ENCODE results near the gene EML6. TPM values are rescaled to one million over a fixed set of nuclear protein-coding genes. Genes with fewer than 3 reads are reported as not detected.
A peak's percentile ranks its signal among the peaks of the same experiment; 100 is the strongest.

EML6 gene
- total and polyA plus RNA-seq, 2 of the 13 experiments (the other 11 are each of a cell fraction or from before 2014, with no cell fraction given), result 17.2 to 32.4 TPM

DNA sequence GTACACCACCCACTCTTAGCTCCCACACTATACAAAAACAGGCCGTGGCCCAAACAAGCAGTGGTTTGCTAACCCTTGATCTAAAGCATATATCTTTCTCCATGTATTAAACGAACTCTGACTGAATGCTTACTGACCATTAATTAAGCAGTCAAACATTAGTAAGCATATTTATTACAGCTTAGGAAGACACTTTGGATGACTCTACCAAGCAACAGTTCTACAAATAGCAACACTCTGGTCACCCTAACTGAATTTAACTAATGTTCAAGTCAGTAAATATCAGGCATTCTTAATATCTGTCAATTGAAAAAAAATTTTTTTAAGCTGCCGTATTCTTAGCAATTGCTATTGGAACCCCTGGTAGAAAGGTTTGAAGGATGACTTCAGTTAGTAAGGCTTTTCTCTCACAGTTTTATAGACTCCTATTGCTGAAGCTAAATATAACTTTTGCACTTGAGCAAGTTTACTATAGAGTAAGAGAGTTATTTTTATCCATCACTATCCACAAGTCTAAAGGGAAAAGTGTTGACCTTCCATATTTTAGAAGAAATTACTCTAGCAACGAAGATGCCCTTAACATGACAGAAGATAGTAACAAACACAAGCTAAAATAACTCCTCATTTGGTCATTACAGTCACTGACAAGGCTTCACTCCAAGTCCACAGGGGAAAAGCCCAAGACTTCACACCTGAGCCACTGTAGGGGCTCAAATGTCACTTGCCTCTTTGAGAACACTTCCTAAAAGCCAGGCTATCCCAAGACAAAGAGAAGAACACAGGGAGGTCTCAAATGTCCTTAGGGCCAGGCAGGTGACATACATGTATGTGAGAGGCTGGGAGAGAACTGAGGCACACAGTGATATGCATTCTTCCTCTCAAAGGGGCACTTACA lies 252.4 kb downstream of the EML6 start:
- no peak for DNase-seq (ENCODE audit: low spot score)
- Histone ChIP-seq H3K9me3 (ENCODE audit: low read length) (no peaks in the 10 kb centered on the region), H3K4me1 (ENCODE audit: insufficient read depth, low read length) (no peaks in the 10 kb centered on the region), H3K27ac (ENCODE audit: extremely low read length, insufficient read depth, low read length) (no peak overlapping the region), H2AFZ (ENCODE audit: low read length) (no peak overlapping the region), H3K27me3 (ENCODE audit: control insufficient read depth in 1 of 2, insufficient read depth in 2 of 2, low read length in 2 of 2) (no peaks in the 10 kb centered on the region), H4K20me1 (ENCODE audit: insufficient read depth, low read length) (no peaks in the 10 kb centered on the region), H3K9ac (ENCODE audit: insufficient read depth, low read depth, low read length) (no peak overlapping the region), H3K36me3 (replicated peaks in 1 of 2; ENCODE audit: control insufficient read depth in 1 of 2, insufficient read depth in 2 of 2, low read length in 2 of 2) (peaks cover 2 to 62% of the 10 kb centered on the region in 2 experiments; a peak in 3 of 5 replicates), H3K4me2 (ENCODE audit: low read depth, low read length) (no peak overlapping the region), H3K4me3 (replicated peaks in 1 of 3; ENCODE audit: insufficient read depth in 1 of 3, low read depth in 2 of 3, low read length in 3 of 3) (no peak overlapping the region), H3K79me2 (ENCODE audit: insufficient read depth, low read length) (peaks cover 10% of the 10 kb centered on the region)
- no peak for ATAC-seq
- ChIA-PET CTCF (ENCODE audit: low intra/inter-chr PET ratio, low total read pairs) (no interaction called here), POLR2A (no interaction called here)
- no peak for FAIRE-seq
- BruUV-seq (replicated peaks), result no TSS peak
- 93% methylated on average over 4 of the region's 4 CpGs for WGBS (ENCODE audit: low lambda C conversion rate)
- intact Hi-C loops (cut with micrococcal nuclease; ENCODE audit: unreplicated experiment) (no loop called here), in situ Hi-C loops (cut with HindIII; ENCODE audit: extremely low pct_ligation_motif_present, low pct_unique_long_range_greater_than_20kb) (no loop called here)
- TF ChIP-seq RORA (CRISPR knock-in tag; IDR thresholded peaks at IDR 0.05), result 0 out of 2 replicates have a peak, but pooled peaks have one; percentile 47
- TF ChIP-seq TSC22D2 (CRISPR knock-in tag; IDR thresholded peaks at IDR 0.05; ENCODE audit: borderline replicate concordance), result no peak
- peak; percentile 20 for TF ChIP-seq RBM22 (optimal IDR thresholded peaks at IDR 0.05; ENCODE audit: low read length)

DNA sequence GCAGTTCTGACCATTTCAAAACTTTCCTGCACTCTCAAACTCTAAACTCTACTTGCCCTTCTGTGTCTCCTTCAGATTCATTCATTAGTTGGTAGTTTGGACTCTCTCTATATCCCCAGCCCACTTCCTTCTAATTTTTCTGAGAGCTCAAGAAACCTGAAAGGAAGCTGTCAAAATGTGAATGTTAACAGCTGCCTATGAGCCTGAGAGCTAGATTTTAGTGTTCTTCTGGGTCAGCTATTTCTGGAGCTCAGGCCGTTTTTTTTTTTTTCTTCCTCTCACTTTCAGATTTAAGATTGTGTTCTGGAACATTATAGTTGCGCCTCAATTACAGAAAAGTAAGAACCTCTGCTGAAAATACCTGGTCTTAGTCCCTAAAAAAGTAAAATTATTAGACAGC lies 253.7 kb downstream of the EML6 start:
- Histone ChIP-seq H3K79me2 (ENCODE audit: insufficient read depth, low read length) (peaks cover 10% of the 10 kb centered on the region), H3K4me3 (replicated peaks in 1 of 3; ENCODE audit: insufficient read depth in 1 of 3, low read depth in 2 of 3, low read length in 3 of 3) (no peak overlapping the region), H3K9me3 (ENCODE audit: low read length) (no peaks in the 10 kb centered on the region), H3K27me3 (ENCODE audit: control insufficient read depth in 1 of 2, insufficient read depth in 2 of 2, low read length in 2 of 2) (no peaks in the 10 kb centered on the region), H3K9ac (ENCODE audit: insufficient read depth, low read depth, low read length) (no peak overlapping the region), H3K4me1 (ENCODE audit: insufficient read depth, low read length) (no peaks in the 10 kb centered on the region), H2AFZ (ENCODE audit: low read length) (no peak overlapping the region), H3K36me3 (replicated peaks in 1 of 2; ENCODE audit: control insufficient read depth in 1 of 2, insufficient read depth in 2 of 2, low read length in 2 of 2) (peaks cover 2 to 60% of the 10 kb centered on the region in 2 experiments; a peak in 4 of 5 replicates), H3K4me2 (ENCODE audit: low read depth, low read length) (no peak overlapping the region), H4K20me1 (ENCODE audit: insufficient read depth, low read length) (no peaks in the 10 kb centered on the region), H3K27ac (ENCODE audit: extremely low read length, insufficient read depth, low read length) (no peak overlapping the region)
- WGBS (ENCODE audit: low lambda C conversion rate), result 98% methylated on average over 2 of the region's 2 CpGs
- FAIRE-seq (no peak), DNase-seq (ENCODE audit: low spot score) (no peak), ATAC-seq (no peak)
- intact Hi-C loops (cut with micrococcal nuclease; ENCODE audit: unreplicated experiment), result no loop called here
- ChIA-PET POLR2A (no interaction called here), CTCF (ENCODE audit: low intra/inter-chr PET ratio, low total read pairs) (no interaction called here)
- in situ Hi-C loops (cut with HindIII; ENCODE audit: extremely low pct_ligation_motif_present, low pct_unique_long_range_greater_than_20kb), result no loop called here
- BruUV-seq (replicated peaks), result no TSS peak
- TF ChIP-seq SYNCRIP (IDR thresholded peaks at IDR 0.05; ENCODE audit: insufficient read depth, low read depth, low read length) (no peak), KMT2B (CRISPR knock-in tag; IDR thresholded peaks at IDR 0.05) (no peak), TP53 (CRISPR knock-in tag; conservative IDR thresholded peaks at IDR 0.05) (no peak)
- TF ChIP-seq, protein P1, sequence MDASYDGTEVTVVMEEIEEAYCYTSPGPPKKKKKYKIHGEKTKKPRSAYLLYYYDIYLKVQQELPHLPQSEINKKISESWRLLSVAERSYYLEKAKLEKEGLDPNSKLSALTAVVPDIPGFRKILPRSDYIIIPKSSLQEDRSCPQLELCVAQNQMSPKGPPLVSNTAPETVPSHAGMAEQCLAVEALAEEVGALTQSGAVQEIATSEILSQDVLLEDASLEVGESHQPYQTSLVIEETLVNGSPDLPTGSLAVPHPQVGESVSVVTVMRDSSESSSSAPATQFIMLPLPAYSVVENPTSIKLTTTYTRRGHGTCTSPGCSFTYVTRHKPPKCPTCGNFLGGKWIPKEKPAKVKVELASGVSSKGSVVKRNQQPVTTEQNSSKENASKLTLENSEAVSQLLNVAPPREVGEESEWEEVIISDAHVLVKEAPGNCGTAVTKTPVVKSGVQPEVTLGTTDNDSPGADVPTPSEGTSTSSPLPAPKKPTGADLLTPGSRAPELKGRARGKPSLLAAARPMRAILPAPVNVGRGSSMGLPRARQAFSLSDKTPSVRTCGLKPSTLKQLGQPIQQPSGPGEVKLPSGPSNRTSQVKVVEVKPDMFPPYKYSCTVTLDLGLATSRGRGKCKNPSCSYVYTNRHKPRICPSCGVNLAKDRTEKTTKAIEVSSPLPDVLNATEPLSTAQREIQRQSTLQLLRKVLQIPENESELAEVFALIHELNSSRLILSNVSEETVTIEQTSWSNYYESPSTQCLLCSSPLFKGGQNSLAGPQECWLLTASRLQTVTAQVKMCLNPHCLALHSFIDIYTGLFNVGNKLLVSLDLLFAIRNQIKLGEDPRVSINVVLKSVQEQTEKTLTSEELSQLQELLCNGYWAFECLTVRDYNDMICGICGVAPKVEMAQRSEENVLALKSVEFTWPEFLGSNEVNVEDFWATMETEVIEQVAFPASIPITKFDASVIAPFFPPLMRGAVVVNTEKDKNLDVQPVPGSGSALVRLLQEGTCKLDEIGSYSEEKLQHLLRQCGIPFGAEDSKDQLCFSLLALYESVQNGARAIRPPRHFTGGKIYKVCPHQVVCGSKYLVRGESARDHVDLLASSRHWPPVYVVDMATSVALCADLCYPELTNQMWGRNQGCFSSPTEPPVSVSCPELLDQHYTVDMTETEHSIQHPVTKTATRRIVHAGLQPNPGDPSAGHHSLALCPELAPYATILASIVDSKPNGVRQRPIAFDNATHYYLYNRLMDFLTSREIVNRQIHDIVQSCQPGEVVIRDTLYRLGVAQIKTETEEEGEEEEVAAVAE (CRISPR knock-in tag; IDR thresholded peaks at IDR 0.05; ENCODE audit: borderline replicate concordance), result no peak
- TF ChIP-seq, protein P2, sequence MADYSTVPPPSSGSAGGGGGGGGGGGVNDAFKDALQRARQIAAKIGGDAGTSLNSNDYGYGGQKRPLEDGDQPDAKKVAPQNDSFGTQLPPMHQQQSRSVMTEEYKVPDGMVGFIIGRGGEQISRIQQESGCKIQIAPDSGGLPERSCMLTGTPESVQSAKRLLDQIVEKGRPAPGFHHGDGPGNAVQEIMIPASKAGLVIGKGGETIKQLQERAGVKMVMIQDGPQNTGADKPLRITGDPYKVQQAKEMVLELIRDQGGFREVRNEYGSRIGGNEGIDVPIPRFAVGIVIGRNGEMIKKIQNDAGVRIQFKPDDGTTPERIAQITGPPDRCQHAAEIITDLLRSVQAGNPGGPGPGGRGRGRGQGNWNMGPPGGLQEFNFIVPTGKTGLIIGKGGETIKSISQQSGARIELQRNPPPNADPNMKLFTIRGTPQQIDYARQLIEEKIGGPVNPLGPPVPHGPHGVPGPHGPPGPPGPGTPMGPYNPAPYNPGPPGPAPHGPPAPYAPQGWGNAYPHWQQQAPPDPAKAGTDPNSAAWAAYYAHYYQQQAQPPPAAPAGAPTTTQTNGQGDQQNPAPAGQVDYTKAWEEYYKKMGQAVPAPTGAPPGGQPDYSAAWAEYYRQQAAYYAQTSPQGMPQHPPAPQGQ (CRISPR knock-in tag; IDR thresholded peaks at IDR 0.05; ENCODE audit: borderline replicate concordance), result no peak
- TF ChIP-seq, protein P3, sequence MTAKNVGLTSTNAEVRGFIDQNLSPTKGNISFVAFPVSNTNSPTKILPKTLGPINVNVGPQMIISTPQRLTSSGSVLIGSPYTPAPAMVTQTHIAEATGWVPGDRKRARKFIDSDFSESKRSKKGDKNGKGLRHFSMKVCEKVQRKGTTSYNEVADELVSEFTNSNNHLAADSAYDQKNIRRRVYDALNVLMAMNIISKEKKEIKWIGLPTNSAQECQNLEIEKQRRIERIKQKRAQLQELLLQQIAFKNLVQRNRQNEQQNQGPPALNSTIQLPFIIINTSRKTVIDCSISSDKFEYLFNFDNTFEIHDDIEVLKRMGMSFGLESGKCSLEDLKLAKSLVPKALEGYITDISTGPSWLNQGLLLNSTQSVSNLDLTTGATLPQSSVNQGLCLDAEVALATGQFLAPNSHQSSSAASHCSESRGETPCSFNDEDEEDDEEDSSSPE (CRISPR knock-in tag; IDR thresholded peaks at IDR 0.05), result no peak
